HG02981 (cell line): ENCODE results near the gene DAB1.
"Not testable (repeated sequence)": the region's sequence is repeated elsewhere in the genome, so short reads cannot be mapped to it uniquely, and the experiment has no call there.

Source experiments
- ATAC-seq: cut with Tn5 transposase; IDR thresholded peaks from one replicate; pipeline ENCODE4 v1.9.1; 2021; ENCODE audit warnings: mild to moderate bottlenecking, moderate library complexity; ENCODE audit not compliant: unreplicated experiment

DAB1 gene

GRCh38 chr1:57232500-57232899 is 191.4 kb downstream of the DAB1 start:
- no peak for ATAC-seq

- no peak for ATAC-seq
Measured at GRCh38 chr1:57229998-57230397, 193.9 kb downstream of the DAB1 start.

GRCh38 chr1:57229076-57229475 is 194.8 kb downstream of the DAB1 start:
- ATAC-seq: no peak

GRCh38 chr1:57222801-57223200 is 201.1 kb downstream of the DAB1 start:
- no peak for ATAC-seq

GRCh38 chr1:57222307-57222706 is 201.6 kb downstream of the DAB1 start:
- no peak for ATAC-seq

- ATAC-seq: not testable (repeated sequence)
Measured at GRCh38 chr1:57220905-57221304, 203.0 kb downstream of the DAB1 start.

GRCh38 chr1:57218487-57219079 is 205.3 kb downstream of the DAB1 start:
- ATAC-seq: no peak

GRCh38 chr1:57217905-57218304 is 206.0 kb downstream of the DAB1 start:
- ATAC-seq: no peak

GRCh38 chr1:57214951-57215575 is 208.8 kb downstream of the DAB1 start:
- ATAC-seq: no peak

- ATAC-seq: no peak
Measured at GRCh38 chr1:57210881-57211280, 213.0 kb downstream of the DAB1 start.

GRCh38 chr1:57209495-57209894 is 214.4 kb downstream of the DAB1 start:
- no peak for ATAC-seq

GRCh38 chr1:57208741-57209302 is 215.0 kb downstream of the DAB1 start:
- ATAC-seq: no peak

GRCh38 chr1:57206038-57206437 is 217.8 kb downstream of the DAB1 start:
- ATAC-seq: no peak

- ATAC-seq: no peak
Measured at GRCh38 chr1:57204942-57205787, 218.7 kb downstream of the DAB1 start.

- ATAC-seq: no peak
Measured at GRCh38 chr1:57204091-57204490, 219.8 kb downstream of the DAB1 start.

GRCh38 chr1:57202241-57202640 is 221.6 kb downstream of the DAB1 start:
- no peak for ATAC-seq

- ATAC-seq: no peak
Measured at GRCh38 chr1:57198912-57199311, 224.9 kb downstream of the DAB1 start.

- no peak for ATAC-seq
Measured at GRCh38 chr1:57195436-57195941, 228.4 kb downstream of the DAB1 start.

- ATAC-seq: no peak
Measured at GRCh38 chr1:57192222-57192621, 231.6 kb downstream of the DAB1 start.

- no peak for ATAC-seq
Measured at GRCh38 chr1:57190898-57191297, 233.0 kb downstream of the DAB1 start.

GRCh38 chr1:57188168-57188567 is 235.7 kb downstream of the DAB1 start:
- ATAC-seq: no peak
